Activated T-cell treated with anti-CD3 and anti-CD28 coated beads for 48 hours (primary cell): ENCODE measurements around the gene FAM180A.
"Not testable (repeated sequence)": the region's sequence is repeated elsewhere in the genome, so short reads cannot be mapped to it uniquely, and the experiment has no call there.

ENCODE experiments used
- DNase-seq: peaks from one replicate; pipeline ENCODE4 v3.0.0-alpha.2; 2020; ENCODE audit warnings: low read depth

FAM180A gene

DNA sequence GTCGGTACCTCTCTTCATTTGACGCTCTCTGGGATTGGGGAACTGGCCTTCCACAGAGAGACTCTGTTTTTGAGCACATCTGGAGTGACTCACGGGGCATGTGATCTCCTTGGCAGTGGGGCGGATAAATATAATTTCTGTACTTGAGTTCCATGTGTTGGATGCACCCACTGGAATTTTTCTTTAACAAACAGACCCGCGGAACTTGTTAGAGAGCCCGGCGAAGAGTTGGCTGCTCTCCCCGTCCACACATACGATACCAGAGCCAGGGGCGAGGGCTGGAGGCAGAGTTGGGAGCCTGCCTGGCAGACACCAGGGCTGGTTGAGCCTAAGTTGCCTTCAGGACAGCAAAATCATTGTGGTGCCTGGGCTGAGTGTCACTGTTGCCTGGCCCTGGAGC is at the start of gene FAM180A:
FAM180A (minus strand) TSS at position 44 of the 400 bp plus-strand sequence. CDS start 233 bp downstream, outside the sequence.
- no peak for DNase-seq

DNA sequence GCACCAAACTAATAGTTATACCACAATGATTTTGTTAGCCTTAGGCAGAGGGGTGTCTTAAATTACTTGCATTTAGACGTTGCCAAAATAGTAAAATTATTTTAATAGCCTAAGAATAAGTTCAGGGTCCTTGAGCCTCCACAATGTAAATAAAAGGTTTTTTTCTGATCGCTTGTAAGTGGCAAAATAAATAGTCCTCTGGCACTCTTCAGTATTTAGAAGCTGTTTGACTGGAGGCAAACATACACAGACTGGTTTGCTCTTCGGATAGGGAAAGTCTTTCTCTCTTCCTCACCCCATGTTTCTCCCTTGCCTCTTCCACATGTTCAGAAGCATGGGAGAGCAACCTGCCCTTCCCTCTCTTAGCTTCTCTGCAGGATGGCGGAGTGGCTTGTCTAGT is 49.5 kb upstream of the FAM180A start:
- no peak for DNase-seq

GRCh38 chr7:135795846-135796570 is 47.4 kb upstream of the FAM180A start:
- DNase-seq: no peak

DNA sequence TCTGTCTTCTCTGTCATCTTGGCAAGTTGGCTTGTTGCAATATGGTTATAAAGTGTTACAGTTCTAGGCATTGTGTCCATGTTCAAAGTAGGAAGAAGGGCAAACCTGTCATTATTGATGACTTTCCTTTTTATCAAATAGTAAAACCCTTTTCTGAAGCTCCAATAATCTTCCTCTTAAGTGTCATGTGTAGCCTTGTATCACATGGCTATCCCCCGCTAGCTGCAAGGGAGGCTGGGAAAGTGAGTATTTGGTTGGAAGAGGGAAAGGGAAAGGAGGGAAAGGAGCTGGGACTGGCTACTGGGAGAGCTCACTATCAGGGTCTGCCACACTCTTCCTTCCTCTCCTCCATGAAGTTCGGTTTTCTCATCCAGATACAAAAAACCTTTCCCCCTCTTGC is 45.2 kb upstream of the FAM180A start:
- DNase-seq: no peak

DNA sequence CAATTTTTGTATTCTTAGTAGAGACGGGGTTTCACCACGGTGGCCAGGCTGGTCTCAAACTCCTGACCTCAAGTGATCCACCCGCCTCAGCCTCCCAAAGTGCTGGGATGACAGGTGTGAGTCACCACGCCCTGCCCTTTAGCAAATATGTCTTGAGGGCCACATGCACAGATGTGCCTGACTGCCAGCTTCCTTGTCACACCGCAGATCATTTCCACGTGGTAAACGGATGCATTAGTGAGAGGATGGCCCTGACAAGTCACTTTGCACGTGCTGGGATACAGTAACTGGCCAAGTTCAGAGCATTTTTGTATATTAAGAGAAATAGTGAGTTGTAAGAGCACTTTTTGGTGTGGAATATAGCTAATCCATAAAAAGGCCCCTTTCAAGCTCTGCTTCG is 44.3 kb upstream of the FAM180A start:
- no peak for DNase-seq

GRCh38 chr7:135792363-135792668 is 43.7 kb upstream of the FAM180A start:
- DNase-seq: no peak

DNA sequence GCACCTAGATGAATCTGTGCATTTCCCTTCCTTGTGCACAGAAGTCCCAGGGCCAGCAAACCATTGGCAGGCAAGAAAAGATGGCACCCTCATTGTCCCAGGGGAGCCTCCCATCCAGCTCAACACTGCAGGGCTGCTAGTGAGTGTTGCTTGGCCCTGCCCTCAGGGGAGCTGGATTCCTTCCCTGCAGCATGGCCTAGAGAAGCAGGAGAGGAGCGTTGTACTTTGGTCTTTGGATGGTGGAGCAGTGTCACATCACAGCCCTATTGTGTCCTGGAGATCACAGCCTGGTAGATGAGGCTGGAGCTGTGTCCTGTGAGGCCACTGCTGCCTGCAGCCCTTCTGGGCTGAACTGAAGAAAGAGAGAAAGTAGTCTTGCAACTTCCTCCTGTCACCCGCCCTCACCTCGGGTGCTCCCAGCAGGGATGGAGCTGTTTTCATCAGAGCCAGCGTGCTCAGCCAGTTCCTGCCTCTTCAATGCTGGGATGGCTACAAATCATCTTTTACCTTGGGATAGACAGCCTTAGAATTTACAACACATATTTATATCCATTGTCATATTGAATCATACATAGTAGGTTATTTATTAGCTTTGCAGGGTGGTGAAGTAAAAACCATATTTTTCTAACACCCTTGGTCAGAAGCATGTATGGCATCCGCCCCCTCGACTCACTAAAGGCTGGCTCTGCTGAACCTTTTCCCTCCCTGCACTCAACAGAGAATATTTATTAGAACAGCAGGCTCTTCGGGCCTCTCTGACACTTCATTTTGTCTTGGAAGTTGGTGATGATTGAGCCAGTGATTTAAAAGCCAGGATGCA is 43.1 kb upstream of the FAM180A start:
- DNase-seq: no peak

DNA sequence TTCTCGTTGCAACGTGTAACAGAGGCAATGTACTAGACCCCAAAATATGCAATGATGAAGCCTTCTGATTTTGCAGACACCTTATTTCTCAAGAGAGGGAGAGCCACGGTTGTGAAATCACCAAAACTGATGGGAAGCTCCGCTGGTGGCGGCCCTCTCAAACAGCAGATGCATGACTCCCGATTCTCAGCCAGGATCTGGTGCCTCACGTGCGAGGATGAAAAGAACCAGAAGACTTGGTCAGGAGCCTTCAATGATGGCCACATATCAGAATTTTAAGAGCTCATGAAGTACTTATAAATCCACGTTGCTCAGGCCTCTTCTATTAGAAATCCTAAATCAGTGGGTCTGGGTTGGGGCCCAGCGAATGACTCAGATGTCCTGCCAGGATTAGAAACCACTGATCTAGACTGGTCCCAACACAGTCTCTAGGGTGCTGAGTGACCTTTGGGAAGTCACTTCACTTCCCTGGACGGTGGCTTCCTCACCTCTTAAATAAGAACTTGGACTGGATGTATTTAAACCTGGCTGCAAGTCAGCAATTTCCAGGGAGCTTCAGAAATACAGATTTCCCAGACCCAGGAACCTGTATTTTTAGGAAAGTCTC is 41.9 kb upstream of the FAM180A start:
- no peak for DNase-seq

GRCh38 chr7:135789956-135790355 is 41.3 kb upstream of the FAM180A start:
- DNase-seq: no peak

GRCh38 chr7:135789431-135789830 is 40.8 kb upstream of the FAM180A start:
- no peak for DNase-seq

- no peak for DNase-seq
Observed at GRCh38 chr7:135786911-135787310, 38.3 kb upstream of the FAM180A start.

DNA sequence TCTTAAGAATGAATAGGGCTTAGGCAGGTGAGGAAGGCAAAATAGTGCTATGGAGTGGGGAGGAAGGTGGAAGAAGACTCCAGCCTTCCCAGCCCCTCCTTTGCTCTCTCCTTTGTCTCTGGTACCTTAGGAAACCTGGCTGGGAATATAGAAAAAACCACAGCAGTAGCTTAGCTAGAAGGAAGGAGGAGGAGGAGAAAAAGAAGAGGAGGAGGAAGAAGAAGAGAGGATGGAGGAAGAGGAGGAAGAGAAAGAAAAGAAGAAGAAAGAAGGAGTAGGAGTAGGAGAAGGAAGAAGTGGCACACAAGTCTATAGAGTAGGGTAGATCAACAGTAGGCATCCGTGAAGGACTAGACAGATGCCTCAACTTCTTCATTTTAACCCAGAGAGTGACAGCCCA is 36.5 kb upstream of the FAM180A start:
- no peak for DNase-seq

DNA sequence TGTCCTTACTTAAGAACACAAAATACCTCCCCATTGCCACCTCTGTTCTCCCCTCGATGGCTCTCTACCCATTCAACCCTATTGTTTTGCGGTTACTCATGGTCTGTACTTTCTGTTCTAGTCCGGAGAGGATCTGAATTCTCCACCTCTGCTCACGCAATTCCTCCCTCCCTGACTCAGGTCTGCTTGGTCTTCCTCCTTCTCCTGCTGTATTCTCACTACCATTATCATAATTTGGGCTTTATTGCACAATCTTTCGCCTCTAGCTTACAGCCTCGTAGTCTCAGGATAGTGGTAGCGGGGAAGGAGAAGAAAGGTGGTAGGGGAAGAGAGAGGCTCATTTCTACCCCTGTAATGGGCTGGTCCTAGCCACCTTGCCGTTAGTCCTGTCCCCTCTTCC is 35.4 kb upstream of the FAM180A start:
- DNase-seq: no peak

- DNase-seq: no peak
Observed at GRCh38 chr7:135782801-135783200, 34.2 kb upstream of the FAM180A start.

GRCh38 chr7:135782377-135782776 is 33.8 kb upstream of the FAM180A start:
- no peak for DNase-seq

DNA sequence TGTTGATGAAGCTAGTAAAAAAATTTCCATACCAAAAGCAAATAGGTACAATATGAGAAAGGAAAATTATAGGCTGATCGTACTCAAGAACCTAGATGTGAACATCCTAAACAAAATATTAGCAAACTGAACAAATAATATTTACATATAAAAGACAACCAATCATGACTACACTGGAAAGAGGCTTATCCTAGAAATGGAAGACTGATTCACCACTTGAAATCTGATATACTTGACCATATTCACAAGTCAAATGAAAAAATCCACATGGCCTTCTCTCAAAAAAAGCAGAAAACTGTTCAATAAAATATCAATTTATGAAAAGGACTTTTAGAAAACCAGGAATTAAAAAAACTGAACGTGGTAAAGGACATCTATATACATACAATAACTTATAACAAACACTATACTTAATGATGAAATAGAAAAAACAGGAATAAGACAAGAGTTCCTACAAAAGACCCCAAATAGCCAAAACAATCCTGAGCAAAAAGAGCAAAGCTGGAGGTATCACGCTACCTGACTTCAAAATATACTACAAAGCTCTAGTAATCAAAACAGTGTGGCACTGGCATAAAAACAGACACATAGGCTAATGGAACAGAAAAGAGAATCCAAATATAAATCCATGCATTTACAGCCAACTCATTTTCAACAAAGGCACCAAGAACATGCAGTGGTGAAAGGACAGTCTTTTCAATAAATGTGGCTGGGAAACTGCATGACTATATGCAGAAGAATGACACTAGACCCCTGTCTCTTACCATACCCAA is 29.2 kb upstream of the FAM180A start:
- no peak for DNase-seq

GRCh38 chr7:135775915-135776314 is 27.3 kb upstream of the FAM180A start:
- not testable (repeated sequence) for DNase-seq

DNA sequence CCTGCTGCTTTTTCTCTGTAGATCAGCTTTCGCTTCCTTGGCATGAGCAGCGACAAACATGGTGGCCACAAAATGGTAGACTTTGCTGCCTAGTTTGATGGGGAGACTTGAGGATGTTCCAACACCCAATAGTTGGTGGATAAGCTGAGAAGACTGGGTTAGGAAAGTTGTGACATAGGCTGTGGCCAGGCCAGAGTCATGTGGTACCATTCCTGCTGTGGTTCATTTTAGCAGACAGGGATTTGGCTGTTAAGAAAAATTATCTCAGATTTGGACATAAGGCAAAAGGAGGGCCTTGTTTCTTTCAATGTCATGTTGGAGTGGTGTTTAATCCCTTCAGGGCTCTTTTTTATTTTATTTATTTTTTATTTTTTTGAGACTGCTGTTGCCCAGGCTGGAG is 26.6 kb upstream of the FAM180A start:
- DNase-seq: no peak

DNA sequence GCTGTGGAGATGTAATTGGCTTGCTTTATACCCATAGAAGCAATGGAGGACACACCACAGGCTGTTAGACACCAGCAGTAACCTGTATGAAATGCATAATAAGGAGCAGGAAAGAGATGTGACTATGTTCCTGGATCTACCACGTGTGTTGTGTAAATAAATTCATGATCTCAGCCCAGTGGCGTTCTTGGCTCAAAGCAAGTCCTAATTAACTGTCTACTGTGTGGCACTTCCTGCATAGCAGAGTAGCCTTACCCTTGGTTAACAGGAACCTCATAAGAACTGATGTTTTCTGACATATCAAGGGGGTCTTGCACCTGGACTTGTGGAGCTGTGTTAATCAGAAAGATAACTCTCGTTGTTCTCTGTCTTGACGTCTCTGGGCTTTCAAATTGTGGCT is 25.7 kb upstream of the FAM180A start:
- DNase-seq: no peak

DNA sequence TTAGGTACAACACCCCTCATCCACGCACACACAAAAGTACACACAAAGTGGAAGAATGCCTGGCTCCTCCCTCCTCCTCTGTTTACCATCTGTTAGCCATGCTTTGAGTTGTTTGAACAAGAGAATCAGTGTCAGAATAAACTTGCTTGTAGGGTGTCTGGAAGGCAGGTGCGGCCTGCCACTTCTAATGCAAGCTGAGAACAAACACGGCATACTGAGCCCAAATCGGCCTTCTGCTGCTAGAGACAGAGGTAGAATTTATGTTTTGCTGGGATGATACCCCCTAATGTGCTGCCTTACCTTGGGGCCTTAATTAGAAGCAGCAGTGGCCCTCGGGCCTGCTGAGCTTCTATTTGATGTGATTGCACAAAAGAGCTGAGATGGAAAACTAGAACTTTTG is 24.9 kb upstream of the FAM180A start:
- DNase-seq: no peak

DNA sequence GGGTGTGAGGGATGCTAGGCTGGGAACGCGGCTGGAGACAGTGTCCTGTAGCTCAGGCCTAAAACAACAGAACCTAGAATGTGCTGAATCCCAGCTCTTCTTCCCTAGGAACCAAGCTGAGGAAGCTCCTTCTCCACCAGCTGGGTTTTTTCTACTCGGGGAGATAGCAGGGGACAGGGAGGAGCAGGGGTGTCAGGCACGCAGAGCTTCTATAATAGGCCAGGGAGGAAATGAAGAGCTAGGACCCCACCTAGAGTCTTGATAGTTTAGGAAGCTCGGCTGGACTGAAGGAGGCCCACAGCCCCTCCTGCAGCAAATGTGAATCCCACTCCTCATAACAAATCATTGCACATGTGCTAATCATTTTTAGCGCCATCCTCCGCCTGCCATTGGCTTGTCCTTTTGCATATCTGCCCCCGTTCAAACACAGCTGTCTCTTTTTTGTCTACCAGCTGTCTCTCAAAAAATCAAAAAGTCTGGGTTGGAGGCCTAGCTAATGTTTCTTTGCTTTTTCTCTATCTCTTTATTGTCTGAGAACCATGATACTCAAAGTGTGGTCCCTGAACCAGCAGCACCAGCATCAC is 24.1 kb upstream of the FAM180A start:
- no peak for DNase-seq

- no peak for DNase-seq
Observed at GRCh38 chr7:135771961-135772638, 23.5 kb upstream of the FAM180A start.
